Right lobe of liver (tissue), 4 donors: ENCODE results near the gene ISYNA1.

Experiments used
- POLR2A ChIP-seq: fragments of 450-650 bp; IDR thresholded peaks from one replicate; pipeline ENCODE4 v1.6.1; 2017; ENCODE audit warnings: antibody characterized with exemption, mild to moderate bottlenecking
- TF ChIP-seq, protein P1 (sequence below), 4 donors: fragments of 200-600 bp in 3 of 4; fragments of 450-650 bp in 1 of 4; IDR thresholded peaks; one replicate each; pipeline versions ENCODE4 v1.5.1 to v1.8.0; 2016 to 2022; ENCODE audit warnings: antibody characterized with exemption in 4 of 4, mild to moderate bottlenecking in 2 of 4
- donor health status: DM: no; HTN: no; CAD: no.
- donor health status: DM: no; HTN: no; CAD: no.
- donor health status: DM: no; HTN: yes; CAD: no.

GRCh38 chr19:18438331-18439024 is 545 bp upstream of the ISYNA1 start:
- TF ChIP-seq, protein P1, sequence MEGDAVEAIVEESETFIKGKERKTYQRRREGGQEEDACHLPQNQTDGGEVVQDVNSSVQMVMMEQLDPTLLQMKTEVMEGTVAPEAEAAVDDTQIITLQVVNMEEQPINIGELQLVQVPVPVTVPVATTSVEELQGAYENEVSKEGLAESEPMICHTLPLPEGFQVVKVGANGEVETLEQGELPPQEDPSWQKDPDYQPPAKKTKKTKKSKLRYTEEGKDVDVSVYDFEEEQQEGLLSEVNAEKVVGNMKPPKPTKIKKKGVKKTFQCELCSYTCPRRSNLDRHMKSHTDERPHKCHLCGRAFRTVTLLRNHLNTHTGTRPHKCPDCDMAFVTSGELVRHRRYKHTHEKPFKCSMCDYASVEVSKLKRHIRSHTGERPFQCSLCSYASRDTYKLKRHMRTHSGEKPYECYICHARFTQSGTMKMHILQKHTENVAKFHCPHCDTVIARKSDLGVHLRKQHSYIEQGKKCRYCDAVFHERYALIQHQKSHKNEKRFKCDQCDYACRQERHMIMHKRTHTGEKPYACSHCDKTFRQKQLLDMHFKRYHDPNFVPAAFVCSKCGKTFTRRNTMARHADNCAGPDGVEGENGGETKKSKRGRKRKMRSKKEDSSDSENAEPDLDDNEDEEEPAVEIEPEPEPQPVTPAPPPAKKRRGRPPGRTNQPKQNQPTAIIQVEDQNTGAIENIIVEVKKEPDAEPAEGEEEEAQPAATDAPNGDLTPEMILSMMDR (IDR thresholded peaks at IDR 0.05), result no peak
- TF ChIP-seq POLR2A, result no peak
